NCI-H128 (cell line): ENCODE data around the gene SPTLC2.
"Not testable (repeated sequence)": the region's sequence is repeated elsewhere in the genome, so short reads cannot be mapped to it uniquely, and the experiment has no call there.

Experiments used
- DNase-seq: peaks from one replicate; lab custom pipeline; 2025; ENCODE audit not compliant: unreplicated experiment; lab: John Stamatoyannopoulos, UW

SPTLC2 gene

DNA sequence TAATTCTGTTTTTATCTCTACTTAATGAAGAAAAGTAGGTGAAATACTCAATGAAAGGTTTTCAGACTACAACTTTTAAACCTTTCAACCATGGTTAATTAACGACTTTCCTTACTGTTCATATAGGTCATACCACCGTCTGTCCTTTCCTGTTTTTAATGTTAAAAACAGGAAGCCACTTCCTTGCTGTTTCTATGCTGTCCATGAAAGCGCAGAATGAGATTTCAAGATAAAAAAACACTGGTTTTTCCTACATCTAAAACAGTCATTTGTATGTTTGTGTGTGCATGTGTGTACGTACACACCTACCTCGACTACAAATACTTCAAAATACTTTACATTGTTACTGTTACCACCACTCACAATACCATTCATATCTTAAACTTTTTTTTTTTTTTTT lies 27.3 kb downstream of the SPTLC2 start:
- DNase-seq, result no peak

DNA sequence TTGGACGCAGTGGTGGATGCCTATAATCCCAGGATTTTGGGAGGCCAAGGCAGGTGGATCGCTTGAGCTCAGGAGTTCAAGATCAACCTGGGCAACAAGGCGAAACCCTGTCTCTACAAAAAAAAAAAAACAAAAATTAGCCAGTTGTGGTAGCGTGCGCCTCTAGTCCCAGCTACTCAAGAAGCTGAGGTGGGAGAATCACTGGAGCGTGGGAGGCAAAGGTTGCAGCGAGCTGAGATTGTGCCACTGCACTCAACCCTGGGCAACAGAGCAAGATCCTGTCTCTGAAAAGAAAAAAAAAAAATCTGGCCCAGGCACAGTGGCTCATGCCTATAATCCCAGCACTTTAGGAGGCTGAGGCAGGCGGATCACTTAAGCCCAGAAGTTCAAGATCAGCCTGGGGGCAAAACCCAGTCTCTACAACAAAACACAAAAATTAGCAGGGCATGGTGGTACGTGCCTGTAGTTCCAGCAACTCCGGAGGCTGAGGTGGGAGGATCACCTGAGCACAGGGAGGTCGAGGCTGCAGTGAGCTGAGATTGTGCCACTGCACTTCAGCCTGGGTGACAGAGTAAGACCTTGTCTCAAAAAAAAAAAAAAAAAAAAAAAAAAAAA lies 27.9 kb downstream of the SPTLC2 start:
- DNase-seq, result not testable (repeated sequence)

DNA sequence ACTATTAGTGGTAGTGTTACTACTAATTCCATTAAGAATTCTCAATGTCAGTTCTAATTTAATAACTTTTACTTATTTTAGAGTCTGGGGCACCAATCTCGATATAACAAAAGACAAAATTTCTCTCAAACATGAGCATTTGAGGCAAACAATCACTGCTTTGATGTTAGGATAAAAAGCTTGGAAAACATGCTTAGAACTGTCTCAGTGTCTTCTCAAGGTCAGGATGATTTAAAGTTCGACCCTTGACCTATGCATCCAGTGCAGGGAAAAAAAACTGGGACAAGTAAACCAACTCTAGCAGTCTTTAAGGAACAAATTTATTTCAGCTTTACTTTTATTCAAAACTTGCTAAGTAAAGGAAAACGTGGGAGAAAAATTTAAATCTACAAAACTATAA lies 31.1 kb downstream of the SPTLC2 start:
- DNase-seq, result no peak

DNA sequence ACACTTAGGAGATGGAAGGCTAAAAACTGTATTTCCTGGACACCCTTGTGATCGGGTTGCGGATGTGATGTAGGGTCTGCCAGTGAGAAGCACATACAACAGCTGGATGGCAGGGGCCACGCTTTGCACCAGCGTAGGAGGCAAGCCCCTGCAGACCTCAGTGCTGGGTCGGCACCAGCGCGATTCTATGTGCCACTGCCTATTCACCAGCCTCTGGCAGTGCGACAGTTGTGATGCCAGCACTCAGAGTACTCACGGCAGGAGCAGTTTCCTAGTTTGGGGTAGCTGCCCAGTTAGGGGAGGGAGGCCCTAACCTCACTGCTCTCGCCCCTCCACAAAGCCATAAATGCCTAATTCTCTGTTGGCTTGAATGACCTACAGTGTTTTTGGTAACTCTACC lies 31.6 kb downstream of the SPTLC2 start:
- no peak for DNase-seq

DNA sequence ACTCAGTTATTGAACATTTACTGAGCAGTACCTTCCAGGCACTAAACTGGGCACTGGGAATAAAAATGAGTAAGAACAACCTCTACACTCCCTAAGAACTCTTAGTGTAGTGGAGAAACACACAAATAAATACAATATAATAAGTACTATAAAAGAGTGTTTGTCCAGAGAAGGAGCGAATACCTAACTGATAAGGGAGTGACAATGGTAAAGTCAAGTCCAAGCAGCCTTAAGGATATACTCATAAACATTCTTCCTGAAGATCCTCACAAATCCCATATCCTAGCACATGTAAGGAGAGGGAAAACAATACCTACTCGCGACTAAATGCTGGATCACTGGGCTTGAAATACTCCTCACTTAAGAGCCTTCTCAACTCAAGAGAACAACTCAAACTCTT lies 32.8 kb downstream of the SPTLC2 start:
- no peak for DNase-seq

DNA sequence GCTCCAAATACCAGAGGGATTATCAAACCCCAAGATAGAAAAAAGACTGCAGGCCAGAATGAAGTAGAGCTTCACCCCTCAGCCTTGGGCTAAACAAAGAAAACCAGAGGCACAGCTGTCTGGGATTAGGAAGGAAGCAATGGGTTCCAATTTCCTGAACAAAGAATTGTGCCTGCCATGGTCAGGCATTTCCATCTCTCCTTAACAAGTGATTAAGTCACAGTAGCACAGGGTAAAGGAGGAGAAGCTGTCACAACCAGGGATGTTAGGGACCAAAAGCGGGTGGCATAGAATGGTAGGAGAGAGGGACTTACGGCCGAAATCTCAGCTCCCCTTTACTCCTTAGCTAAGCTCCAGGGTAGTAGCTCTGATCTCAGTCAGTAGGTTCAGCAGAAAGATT lies 33.9 kb downstream of the SPTLC2 start:
- DNase-seq, result no peak

DNA sequence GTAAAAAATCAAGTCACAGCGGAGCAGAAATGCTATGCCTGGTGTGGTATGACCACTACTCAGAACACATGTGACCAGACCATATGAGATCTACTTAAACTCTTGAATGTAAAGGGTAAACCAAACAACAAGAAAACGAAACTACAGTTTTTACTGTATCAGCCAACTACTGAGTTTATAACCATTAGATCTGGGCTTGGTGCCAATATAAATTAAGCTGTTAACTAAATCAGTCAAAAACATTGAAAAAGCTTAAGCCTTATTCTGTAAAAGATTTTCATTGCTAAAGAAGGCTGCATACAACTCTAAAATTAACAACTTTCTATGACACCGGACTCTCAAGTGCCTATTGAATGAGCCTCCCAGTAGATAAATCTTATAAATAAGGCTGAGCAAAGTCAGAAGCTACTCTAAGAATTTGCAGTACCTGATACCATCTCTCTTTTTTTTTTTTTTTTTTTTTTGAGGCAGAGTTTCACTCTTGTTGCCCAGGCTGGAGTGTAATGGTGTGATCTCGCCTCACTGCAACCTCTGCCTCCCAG lies 35.4 kb downstream of the SPTLC2 start:
- no peak for DNase-seq

DNA sequence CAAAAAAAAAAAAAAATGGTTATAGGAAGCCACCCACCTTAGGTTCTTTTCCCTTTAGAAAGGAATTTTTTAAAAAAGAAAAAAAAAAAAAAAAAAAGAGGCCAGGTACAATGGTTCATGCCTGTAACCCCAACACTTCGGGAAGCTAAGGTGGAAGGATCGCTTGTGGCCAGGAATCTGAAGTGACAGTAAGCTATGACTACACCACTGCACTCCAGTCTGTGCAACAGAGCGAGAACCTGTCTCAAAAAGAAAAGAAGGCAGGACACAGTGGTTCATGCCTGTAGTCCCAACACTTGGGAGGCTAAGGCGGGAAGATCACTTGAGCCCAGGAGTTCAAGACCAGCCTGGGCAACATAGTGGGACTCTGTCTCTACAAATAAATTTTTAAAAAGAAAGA lies 36.0 kb downstream of the SPTLC2 start:
- no peak for DNase-seq

DNA sequence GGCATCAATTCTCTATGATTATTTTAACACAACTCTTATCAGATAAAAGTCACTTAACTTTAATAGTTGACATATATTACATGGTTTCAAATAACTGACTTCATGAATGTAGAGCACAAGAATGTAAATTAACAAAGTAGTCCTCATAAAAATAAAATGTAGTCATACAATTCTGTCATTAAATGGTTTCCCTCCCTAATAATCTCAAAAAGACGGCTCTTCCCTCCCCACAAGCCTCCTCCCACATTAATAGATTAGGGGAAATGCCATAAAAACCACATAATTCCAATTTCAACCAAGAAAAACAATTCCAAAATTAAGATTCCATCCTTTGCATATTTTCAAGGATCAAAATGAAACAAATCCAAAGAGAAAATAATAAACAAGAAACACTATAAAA lies 36.7 kb downstream of the SPTLC2 start:
- no peak for DNase-seq

DNA sequence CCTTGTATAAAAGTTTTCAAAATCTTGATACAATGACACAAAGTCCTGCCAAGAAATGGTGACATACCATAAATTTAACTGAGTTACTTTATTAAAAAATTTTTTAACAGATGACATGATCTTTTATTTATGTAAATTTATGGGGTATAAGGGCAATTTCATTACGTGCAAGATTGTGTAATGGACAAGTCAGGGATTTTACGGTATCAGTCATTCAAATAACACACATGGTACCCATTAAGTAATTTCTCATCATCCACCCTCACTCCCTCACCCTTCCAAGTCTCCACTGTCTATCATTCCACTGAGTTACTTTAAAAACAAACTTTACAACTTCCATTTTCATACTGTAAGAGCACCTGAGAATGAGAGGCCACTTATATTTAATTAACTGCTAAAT lies 37.4 kb downstream of the SPTLC2 start:
- DNase-seq, result no peak

DNA sequence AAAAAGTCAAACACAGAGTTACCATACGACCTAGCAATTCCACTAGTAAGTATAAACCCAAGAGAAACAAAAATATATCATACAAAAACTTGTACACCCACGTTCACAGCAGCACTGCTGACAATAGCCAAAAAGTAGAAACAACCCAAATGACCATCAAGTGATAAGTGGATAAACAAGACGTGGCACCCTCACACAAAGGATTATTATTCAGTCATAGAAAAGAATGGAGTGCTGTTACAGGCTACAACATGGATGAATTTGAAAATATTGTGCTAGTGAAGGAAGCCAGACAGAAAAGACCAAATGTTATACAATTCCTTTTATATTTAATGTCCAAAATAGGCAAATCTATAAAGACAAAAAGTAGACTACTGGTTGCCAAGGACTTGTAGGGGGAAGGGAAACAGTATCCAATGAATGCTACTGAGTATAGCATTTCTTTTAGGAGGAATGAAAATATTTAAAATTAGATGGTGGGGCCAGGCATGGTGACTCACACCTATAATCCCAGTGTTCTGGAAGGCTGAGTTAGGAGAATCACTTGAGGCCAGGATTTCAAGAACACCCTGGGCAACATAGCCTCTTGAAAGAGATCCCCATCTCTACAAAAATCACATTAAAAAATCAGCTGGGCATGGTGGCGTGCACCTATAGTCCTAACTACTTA lies 41.9 kb downstream of the SPTLC2 start:
- no peak for DNase-seq

DNA sequence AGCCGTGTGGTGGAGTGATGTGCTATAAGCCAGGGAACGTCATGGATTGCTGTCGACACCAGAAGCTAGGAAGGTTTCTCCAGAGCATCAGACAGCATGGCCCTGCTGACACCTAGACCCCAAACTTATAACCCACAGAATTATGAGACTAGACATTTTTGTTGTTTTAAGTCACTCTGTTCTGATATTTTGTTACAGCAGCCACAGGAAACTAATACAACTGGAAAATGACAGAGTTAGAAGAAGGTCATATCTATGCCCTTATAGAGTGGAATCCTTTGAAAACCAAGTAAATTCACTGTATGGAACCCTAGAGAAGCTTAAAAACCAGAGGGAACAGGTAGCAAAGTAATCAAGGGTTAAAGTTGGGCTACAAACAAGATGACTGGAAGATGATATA lies 42.5 kb downstream of the SPTLC2 start:
- DNase-seq, result no peak

DNA sequence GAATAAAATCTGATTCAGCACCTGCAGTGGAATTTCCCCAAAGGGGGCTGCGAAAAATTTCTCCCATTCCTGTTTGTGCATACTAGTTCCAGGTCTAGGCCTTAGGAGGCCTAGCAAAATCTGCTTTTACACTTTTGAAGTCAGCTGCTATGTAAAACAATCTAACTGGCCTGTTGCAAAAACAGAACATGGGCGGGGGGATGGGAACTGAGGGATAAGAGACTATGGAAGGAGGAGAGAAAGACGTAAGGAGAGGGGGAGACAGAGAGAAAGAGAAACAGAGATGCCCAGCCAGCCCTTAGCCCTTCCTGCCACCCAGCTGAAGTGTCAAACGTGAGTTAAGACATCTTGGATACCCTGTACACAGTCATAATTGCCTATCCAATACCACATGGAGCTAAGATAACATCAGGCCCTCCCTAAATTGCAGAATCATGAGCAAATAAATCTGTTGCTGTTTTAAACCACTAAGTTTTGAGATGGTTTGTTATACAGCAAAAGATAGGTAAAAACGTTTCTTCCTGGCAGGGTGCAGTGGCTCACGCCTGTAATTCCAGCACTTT lies 45.6 kb downstream of the SPTLC2 start:
- no peak for DNase-seq

DNA sequence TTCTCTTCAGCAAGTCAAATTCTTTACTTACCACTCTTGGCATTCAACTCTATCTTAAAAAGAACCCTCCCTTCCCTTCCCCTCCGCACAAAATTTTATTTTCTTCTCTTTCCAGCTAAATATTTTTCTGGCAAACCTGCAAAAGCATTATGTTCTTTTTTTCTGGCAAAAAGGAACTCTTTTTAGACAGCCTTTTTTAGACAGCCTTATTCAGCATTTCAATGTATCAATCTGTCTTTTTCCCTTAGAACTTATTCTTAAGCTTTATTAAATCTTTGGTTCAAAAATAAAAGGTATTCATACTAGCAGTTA lies 50.5 kb downstream of the SPTLC2 start:
- no peak for DNase-seq

DNA sequence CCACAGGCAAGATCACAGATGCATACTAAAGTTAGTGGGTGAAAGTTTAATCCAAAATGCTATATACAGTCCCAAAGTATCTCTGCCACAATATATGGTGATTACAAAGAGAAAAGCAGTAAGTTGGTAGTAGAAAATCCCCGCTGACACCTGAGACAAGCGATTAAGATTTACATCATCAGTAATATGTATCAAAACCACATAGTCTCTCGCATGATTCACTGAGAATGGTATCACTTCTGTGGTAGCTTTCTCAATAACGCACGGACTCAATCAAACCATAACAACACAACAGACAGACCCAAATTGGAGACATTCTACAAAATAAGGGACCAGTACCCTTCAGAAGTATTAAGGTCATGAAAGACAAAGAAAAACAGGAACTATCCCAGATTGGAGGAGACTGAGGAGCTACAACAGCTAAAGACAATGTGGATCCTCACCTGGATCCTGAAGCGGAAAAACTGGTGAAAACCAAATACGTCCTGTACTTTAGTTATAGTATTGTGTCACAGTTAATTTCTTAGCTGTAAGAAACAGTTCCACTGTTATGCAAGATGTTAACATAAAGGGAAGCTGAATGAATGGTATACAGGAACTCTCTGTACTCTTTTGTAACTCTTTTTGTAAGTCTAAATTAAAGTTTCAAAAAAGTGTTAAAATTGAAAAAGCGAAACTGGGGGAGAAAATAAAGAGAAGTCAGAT lies 51.0 kb downstream of the SPTLC2 start:
- no peak for DNase-seq

DNA sequence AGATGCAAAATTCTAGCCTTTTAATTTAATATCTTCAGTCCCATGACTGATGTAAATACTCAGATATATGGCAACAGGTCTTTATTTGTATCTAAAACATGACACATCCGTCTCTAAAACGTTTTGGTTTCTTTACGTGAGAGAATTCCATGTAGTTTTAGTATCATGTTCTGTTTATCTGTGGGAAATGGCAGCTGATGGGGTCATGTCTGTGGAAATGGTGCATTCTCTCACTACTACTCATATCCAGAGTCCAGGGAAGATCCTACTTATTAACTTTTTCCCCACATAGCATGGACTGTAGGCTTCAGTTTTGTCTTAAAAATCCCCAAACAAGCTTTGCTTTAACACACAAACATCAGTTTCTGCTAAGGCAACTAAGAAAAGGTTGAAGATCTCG lies 53.8 kb downstream of the SPTLC2 start:
- DNase-seq, result no peak

DNA sequence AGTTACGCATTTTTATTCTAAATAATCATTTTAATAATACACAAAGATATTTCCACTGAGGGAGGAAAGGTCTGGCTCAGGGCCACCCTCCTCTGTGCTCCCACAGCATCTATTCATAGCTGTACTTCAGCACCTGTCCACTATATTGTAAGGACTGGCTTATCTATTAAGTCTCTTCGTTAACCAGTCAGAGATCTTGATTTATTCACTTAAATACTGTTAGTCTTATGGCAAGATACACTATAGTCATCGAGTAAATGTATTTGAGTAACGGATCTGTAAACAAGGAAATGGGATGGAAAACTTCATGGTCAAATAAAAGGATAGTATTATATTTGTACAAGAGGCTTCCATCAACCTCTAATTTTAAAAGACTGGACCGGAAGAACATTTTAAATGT lies 54.6 kb downstream of the SPTLC2 start:
- DNase-seq, result no peak

DNA sequence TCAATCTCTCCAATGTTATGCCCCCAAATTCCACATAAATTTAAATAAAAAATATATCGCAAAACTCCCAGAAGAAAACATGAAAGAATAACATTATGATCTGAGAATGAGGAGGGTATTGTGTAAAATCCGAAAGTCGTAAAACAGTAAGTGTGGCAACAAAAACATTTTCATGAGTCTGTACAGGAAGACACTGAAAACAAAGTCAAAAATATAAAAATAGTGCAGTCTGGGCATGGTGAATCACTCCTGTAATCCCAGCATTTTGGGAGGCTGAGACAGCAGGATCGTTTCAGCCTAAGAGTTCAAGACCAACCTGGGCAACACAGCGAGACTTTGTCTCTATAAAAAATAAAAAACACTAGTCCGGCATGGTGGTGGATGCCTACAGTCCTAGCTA lies 57.1 kb downstream of the SPTLC2 start:
- DNase-seq, result no peak

DNA sequence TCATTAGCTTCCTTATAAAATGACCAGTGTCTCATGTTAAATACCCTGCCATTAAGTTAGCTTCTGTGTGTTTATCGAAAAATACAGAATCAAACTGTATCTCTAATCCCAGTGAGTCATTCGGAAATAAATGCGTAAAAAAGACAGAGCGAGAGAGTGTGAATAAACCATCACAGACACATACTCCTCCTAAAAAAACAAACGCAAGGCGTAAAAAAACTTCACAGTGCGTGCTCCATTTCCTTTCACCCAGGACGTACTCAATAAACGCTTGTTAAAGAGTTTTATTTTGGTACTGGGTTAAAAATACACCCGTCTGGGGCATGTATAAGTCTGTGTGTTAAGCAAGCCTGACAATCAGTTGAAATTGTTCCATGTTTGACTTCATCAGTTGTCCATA lies 59.0 kb downstream of the SPTLC2 start:
- no peak for DNase-seq

DNA sequence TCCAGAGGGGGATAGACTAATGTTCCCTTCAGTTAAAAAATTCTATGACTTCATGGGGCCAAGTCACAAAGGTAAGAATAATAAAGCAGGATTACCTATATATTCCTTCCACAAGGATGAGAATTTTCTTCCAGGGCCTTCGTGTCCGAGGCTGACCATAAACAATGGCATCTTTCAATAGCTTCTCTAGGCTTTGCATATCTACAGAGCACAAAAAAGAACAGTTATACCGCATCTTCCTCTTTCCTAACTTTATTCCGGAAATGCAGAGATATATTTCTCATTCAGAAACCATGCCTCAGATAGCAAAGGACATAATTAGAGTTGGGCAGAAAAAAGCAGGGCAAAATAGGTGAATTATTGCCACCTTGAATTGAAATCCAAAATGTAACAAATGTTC lies 59.5 kb downstream of the SPTLC2 start:
- no peak for DNase-seq

DNA sequence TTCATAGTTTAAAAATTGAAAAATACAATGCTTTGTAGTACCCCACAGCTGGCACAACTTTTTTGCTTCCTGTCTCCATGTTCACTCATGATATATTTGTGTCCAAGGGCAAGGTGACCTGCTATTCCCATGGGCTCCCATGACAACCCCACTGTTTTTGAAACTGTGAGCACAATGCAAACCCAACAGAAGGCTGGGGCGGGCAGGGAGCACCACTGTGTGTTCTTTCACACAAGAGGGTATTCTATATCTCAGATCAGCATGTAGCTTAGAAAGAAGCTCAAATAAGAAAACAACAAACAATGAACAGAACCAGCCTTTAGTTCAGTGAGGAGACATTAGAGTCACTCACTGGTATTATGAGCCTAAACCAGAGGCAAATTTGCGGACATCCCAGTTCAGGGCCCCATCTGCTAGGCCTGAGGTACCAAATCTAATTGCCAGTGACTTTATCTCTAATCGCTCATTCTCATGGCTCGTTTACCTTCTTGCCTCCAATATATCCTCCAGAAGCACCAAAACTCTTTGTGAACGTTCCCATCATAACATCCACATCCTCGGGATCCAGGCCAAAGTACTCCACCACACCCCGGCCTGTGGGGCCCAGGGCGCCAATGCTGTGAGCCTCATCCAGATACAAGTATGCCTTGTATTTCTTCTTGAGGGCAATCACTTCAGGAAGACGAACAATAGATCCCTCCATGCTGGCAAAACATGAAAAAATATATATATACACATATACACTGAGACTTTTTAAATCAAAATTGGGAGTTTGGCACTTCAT lies 61.4 kb downstream of the SPTLC2 start:
- DNase-seq, result no peak
